Hepatocyte (in vitro differentiated cells): ENCODE data around the gene ACTG1. TPM values are rescaled to one million over a fixed set of nuclear protein-coding genes. Genes with fewer than 3 reads are reported as not detected.

Experiments
- DNase-seq: peaks from one replicate; pipeline ENCODE4 v3.0.0-alpha.2; 2016; ENCODE audit warnings: low spot score
- H2AFZ ChIP-seq: fragments of 200-600 bp; sonication (generic); 2 replicates; pipeline ENCODE4 v1.6.0; 2016; ENCODE audit warnings: antibody characterized with exemption, mild to moderate bottlenecking
- H3K27ac ChIP-seq: fragments of 200-600 bp; sonication (generic); 2 replicates; pipeline ENCODE4 v1.5.1; 2016; ENCODE audit warnings: mild to moderate bottlenecking
- H3K27me3 ChIP-seq: fragments of 200-600 bp; sonication (generic); 2 replicates; pipeline ENCODE4 v1.6.1; 2016
- H3K36me3 ChIP-seq: fragments of 200-600 bp; sonication (generic); replicated peaks from 2 replicates; pipeline ENCODE4 v1.5.1; 2016; ENCODE audit warnings: low read depth; ENCODE audit not compliant: insufficient read depth
- H3K4me1 ChIP-seq: fragments of 200-600 bp; sonication (generic); 2 replicates; pipeline ENCODE4 v1.5.1; 2016; ENCODE audit warnings: mild to moderate bottlenecking, moderate library complexity; ENCODE audit not compliant: insufficient read depth
- H3K4me2 ChIP-seq: fragments of 200-600 bp; sonication (generic); 2 replicates; pipeline ENCODE4 v1.6.0; 2016
- H3K4me3 ChIP-seq: fragments of 200-600 bp; sonication (generic); 2 replicates; pipeline ENCODE4 v1.5.1; 2016; ENCODE audit warnings: mild to moderate bottlenecking
- H3K79me2 ChIP-seq: fragments of 200-600 bp; sonication (generic); 2 replicates; pipeline ENCODE4 v1.6.0; 2017; ENCODE audit warnings: mild to moderate bottlenecking
- H3K9me2 ChIP-seq: fragments of 200-600 bp; sonication (generic); replicated peaks from 2 replicates; pipeline ENCODE4 v1.6.0; 2017; ENCODE audit warnings: mild to moderate bottlenecking; ENCODE audit not compliant: insufficient read depth
- H3K9me3 ChIP-seq: fragments of 200-600 bp; sonication (generic); 2 replicates; pipeline ENCODE4 v1.5.1; 2016; ENCODE audit warnings: low read depth, mild to moderate bottlenecking
- H4K20me1 ChIP-seq: fragments of 200-600 bp; sonication (generic); 2 replicates; pipeline ENCODE4 v1.6.0; 2016; ENCODE audit warnings: mild to moderate bottlenecking; ENCODE audit not compliant: insufficient read depth, poor library complexity, severe bottlenecking
- CTCF ChIP-seq: fragments of 200-600 bp; sonication (generic); IDR thresholded peaks from 2 replicates; pipeline ENCODE4 v1.5.1; 2016; ENCODE audit warnings: antibody characterized with exemption, mild to moderate bottlenecking; ENCODE audit not compliant: poor library complexity
- EZH2 ChIP-seq: fragments of 200-600 bp; sonication (generic); IDR thresholded peaks from 2 replicates; pipeline ENCODE4 v1.6.1; 2016; ENCODE audit warnings: antibody characterized with exemption, mild to moderate bottlenecking, borderline replicate concordance
- EZH2phosphoT487 ChIP-seq: fragments of 200-600 bp; sonication (generic); IDR thresholded peaks from one replicate; pipeline ENCODE4 v1.6.1; 2018; ENCODE audit warnings: antibody characterized with exemption, mild to moderate bottlenecking, low read depth, moderate library complexity; ENCODE audit not compliant: unreplicated experiment, severe bottlenecking
- WGBS: methylation state at CpG from one replicate; pipeline ENCODE4 v1.1.6; 2016; ENCODE audit warnings: low lambda C conversion rate; ENCODE audit errors: missing lambda C conversion rate; 5-methylcytosine and 5-hydroxymethylcytosine counted together
- polyA plus RNA-seq: library from polyadenylated mRNA; unstranded; fragments of >200 nt; fragmentation: Nextera tagmentation; extraction: Ambion mirVana; gene quantifications from 2 replicates; pipeline ENCODE4 v1.2.1, GENCODE V29; 2016
- total RNA-seq: library from RNA; depleted of rRNA; stranded (reverse); fragments of >200 nt; gene quantifications from 2 replicates; pipeline ENCODE4 v1.2.3, GENCODE V29; 2014

ACTG1 gene
- total and polyA plus RNA-seq, 2 experiments from 2014 or later = 2,832 to 3,298 TPM

GRCh38 chr17:81529437-81529803 is 16.8 kb upstream of the ACTG1 start:
- WGBS = 94% methylated on average over 6 of the region's 6 CpGs
- TF ChIP-seq CTCF (no peak), EZH2phosphoT487 (no peak), EZH2 (no peak)
- Histone ChIP-seq H3K27ac (no peak overlapping the region), H3K4me3 (no peak overlapping the region), H3K4me1 (no peaks in the 10 kb centered on the region), H2AFZ (no peak overlapping the region), H3K79me2 (no peaks in the 10 kb centered on the region), H3K36me3 (no peaks in the 10 kb centered on the region), H3K27me3 (no peaks in the 10 kb centered on the region), H3K9me3 (no peaks in the 10 kb centered on the region), H3K9me2 (no peaks in the 10 kb centered on the region), H3K4me2 (no peak overlapping the region), H4K20me1 (no peaks in the 10 kb centered on the region)
- DNase-seq = no peak

DNA sequence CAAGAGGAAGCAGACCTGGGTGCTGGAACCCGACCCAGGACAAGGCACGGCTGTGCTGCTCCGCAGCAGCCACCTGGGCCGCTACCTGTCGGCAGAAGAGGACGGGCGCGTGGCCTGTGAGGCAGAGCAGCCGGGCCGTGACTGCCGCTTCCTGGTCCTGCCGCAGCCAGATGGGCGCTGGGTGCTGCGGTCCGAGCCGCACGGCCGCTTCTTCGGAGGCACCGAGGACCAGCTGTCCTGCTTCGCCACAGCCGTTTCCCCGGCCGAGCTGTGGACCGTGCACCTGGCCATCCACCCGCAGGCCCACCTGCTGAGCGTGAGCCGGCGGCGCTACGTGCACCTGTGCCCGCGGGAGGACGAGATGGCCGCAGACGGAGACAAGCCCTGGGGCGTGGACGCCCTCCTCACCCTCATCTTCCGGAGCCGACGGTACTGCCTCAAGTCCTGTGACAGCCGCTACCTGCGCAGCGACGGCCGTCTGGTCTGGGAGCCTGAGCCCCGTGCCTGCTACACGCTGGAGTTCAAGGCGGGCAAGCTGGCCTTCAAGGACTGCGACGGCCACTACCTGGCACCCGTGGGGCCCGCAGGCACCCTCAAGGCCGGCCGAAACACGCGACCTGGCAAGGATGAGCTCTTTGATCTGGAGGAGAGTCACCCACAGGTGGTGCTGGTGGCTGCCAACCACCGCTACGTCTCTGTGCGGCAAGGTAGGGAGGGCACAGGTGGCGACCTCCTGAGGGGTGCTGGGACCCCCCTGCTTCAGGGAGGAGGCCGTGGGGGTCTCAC is 16.2 kb upstream of the ACTG1 start:
- TF ChIP-seq EZH2 = no peak
- no peak for TF ChIP-seq EZH2phosphoT487
- TF ChIP-seq CTCF = no peak
- DNase-seq = no peak
- Histone ChIP-seq H2AFZ (no peak overlapping the region), H4K20me1 (no peaks in the 10 kb centered on the region), H3K27me3 (no peaks in the 10 kb centered on the region), H3K4me1 (peaks cover under 1% of the 10 kb centered on the region), H3K79me2 (no peaks in the 10 kb centered on the region), H3K27ac (no peak overlapping the region), H3K36me3 (no peaks in the 10 kb centered on the region), H3K4me2 (no peak overlapping the region), H3K9me2 (no peaks in the 10 kb centered on the region), H3K4me3 (no peak overlapping the region), H3K9me3 (no peaks in the 10 kb centered on the region)
- 94% methylated on average over 54 of the region's 62 CpGs for whole genome bisulfite sequencing

DNA sequence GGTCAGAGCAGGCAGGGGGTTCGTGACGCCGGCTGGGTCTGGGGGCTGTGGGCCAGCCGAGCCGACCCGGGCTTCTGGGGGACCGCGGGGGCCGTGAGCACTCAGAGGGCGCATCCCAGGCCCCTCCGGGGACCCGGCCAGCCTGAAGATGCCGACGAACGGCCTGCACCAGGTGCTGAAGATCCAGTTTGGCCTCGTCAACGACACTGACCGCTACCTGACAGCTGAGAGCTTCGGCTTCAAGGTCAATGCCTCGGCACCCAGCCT is 15.7 kb upstream of the ACTG1 start:
- no peak overlapping the region for H3K4me3 ChIP-seq
- no peaks in the 10 kb centered on the region for H3K9me3 ChIP-seq
- no peak overlapping the region for H2AFZ ChIP-seq
- no peaks in the 10 kb centered on the region for H3K9me2 ChIP-seq
- no peaks in the 10 kb centered on the region for H3K79me2 ChIP-seq
- H3K27ac ChIP-seq = no peak overlapping the region
- no peaks in the 10 kb centered on the region for H4K20me1 ChIP-seq
- WGBS = 98% methylated on average over 9 of the region's 20 CpGs
- no peaks in the 10 kb centered on the region for H3K36me3 ChIP-seq
- H3K4me1 ChIP-seq = peaks cover 5% of the 10 kb centered on the region
- no peak for DNase-seq
- H3K4me2 ChIP-seq = no peak overlapping the region
- H3K27me3 ChIP-seq = no peaks in the 10 kb centered on the region
- TF ChIP-seq EZH2 (no peak), EZH2phosphoT487 (no peak), CTCF (no peak)
